AG09319 (cell line): ENCODE data around the gene RHBG.
"Not testable (repeated sequence)": the region's sequence is repeated elsewhere in the genome, so short reads cannot be mapped to it uniquely, and the experiment has no call there.

Experiments used
- DNase-seq: peaks from one replicate; pipeline ENCODE4 v3.0.0-alpha.2; 2010; ENCODE audit warnings: low read depth; ENCODE audit errors: extremely low read depth
- TF ChIP-seq, protein P1 (sequence below): IDR thresholded peaks from 2 replicates; pipeline ENCODE4 v1.5.1; 2011; ENCODE audit warnings: low read depth, mild to moderate bottlenecking, inconsistent platforms, low read length, moderate library complexity

Gene RHBG

DNA sequence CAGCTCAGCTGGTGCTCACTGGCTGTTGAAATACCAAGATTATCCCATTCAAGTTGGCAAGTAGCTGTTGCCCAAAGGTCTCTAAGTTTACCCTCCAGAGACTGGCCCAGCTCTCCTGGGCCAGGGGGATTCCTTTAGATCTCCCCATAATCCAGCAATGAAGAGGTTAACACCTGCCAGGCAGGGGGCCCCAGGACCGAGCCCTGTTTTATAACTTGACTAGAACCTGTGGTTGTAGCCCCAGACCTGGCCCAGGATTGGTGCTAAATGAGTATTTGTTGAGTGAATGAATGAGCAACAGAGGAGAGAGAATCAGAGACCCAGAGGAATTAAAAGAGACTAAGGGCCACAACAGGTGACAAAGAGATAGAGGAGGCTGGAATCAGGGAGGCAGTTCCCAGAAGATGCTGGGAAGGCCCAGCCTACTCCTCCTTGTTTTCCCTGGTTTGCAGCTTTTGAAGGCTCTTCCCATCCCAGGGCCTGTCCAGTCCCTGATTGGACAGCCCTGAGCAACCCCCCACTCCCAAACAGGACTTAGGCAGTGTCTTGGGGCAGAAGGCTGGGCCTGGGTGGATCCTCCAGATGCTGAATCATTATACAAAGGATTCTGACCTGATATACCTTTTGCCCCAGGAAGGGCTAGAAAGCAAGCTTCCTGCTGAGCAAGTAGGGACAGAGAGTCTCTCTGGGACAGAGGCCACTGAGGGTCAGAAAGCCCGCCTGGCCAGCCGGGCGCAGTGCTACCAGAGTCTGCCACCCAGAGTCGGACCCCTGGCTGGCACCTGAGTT is 2.4 kb upstream of the RHBG start:
- DNase-seq = no peak
- TF ChIP-seq, protein P1, sequence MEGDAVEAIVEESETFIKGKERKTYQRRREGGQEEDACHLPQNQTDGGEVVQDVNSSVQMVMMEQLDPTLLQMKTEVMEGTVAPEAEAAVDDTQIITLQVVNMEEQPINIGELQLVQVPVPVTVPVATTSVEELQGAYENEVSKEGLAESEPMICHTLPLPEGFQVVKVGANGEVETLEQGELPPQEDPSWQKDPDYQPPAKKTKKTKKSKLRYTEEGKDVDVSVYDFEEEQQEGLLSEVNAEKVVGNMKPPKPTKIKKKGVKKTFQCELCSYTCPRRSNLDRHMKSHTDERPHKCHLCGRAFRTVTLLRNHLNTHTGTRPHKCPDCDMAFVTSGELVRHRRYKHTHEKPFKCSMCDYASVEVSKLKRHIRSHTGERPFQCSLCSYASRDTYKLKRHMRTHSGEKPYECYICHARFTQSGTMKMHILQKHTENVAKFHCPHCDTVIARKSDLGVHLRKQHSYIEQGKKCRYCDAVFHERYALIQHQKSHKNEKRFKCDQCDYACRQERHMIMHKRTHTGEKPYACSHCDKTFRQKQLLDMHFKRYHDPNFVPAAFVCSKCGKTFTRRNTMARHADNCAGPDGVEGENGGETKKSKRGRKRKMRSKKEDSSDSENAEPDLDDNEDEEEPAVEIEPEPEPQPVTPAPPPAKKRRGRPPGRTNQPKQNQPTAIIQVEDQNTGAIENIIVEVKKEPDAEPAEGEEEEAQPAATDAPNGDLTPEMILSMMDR = no peak

DNA sequence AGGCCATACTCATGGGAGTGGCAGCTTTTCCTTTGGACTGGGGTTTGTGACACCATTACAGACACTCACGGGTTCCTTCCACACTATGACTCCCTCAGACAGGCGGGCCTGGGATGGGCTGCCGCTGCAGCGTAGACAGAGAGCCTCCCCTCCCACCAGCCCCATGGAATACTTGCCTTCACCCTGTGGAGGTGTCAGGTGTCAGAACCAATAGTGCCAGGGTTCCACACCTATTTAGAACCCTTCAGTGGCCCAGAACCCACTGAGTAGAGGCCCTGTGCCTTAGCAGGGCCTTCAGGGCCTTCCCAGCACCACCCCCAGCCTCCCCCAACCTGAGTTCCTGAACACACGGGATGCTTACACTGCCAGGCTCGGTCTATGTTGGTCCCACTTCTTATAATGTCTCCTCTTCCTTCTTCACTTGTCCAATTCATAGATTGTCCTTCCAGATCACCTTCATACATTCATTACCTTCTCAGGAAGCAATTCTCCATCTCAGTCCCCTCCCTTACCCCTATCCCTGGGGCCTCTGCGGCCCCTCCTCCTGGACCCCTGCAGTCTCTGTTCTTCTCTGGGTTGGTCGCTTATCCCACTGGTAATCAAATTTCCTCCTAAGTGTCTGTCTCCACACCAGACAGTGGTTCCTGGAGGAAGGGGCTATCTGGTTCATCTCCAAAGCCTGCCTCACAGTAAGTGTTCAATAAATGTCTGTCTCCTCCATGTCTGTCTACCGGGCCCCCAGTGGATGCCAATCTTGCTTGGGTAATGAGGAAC is 1.4 kb upstream of the RHBG start:
- DNase-seq = no peak
- TF ChIP-seq, protein P1 = no peak

DNA sequence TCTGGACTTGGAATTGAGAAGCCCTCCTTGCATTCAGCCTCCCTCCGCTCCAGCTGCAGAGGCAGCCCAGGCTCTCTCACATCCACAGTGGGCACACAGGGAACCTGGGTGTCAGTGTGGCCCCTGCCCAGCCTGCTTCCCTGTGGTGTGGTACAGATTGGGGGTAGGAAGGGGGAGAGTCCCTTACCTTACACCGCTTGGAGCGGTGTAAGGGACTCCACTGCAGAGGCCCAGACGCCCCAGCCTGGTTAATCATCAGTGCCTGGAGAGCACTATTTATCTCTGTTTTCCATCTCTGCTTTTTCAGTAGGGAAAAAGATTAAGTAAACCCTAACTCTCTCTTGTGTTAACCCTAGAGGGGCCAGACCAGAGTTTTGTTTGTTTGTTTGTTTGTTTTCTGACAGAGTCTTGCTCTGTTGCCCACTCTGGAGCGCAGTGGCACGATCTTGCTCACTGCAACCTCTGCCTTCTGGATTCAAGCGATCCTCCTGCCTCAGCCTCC is 803 bp upstream of the RHBG start:
- DNase-seq = no peak
- TF ChIP-seq, protein P1 = no peak

DNA sequence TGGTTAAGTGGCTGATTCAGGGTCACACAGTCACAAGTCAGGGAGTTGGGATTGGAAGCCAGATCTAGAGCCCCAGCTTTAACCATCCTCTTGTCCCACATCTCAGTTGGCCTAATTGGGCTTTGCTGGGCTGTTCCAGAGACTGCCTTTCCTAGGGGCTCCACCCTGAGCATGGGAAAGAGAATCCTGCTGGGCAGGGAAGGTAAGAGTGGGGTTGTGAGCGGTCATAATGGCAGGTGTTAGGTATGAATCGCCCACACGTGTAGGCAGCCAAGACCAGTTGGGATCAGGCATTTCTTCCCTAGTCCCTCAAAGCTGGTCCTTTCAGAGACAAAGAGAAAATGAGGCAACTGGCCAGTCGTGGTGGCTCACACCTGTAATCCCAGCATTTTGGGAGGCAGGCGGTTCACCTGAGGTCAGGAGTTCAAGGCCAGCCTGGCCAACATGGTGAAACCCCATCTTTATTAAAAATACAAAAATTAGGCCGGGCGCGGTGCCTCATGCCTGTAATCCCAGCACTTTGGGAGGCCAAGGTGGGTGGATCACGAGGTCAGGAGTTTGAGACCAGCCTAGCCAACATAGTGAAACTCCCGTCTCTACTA is 775 bp downstream of the RHBG start:
- DNase-seq = not testable (repeated sequence)

DNA sequence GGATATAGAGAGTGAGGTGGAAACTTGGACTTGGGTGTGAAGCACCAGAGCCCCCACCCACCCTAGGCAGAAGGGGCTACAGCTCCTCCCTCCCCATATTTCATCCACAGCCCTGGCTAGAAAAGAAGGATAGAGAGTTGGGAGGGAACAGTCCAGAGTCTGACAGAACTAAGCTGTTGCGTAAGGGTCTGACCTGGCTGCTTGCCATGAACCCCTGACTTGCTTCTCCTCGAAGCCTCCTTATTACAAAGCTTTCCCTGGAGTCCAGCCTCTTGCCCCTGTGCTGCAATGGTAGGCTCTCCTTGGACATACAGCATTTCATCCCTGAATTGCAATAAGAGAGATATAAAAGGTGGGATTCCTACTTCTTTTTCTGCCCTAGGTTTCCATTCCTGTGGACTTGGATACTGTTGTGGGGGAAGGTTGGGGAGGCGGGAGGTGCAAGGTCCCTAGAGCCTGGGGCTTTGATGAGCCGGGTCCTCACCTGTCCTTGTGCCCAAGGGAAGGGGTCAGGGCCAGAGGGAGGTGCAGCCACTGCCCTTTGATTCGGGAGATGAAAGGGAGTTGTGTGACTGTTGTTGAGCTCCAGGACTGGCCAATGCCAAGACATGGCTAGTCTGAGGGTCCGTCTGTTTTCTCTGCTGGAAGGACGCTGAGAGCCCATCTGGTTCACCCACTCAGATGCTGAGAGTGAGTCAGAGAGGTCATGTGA is 2.7 kb downstream of the RHBG start:
- DNase-seq = no peak
- TF ChIP-seq, protein P1 = no peak

DNA sequence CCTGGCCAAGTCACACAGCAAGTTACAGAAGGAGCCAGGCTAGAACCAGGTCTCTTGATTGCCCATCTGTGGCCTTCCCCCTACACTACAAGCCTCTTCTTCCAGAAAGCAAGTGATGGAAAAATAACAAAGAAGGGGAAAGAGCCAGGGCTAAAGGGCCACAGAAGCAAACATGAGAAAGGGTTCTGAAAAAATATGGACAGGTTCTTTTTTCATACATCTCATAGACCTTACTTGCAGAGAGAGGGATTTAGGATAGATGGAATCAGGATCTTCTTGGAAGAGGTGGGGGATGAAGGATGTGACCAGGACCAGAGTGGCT is 3.2 kb downstream of the RHBG start:
- DNase-seq = no peak
- TF ChIP-seq, protein P1 = no peak

DNA sequence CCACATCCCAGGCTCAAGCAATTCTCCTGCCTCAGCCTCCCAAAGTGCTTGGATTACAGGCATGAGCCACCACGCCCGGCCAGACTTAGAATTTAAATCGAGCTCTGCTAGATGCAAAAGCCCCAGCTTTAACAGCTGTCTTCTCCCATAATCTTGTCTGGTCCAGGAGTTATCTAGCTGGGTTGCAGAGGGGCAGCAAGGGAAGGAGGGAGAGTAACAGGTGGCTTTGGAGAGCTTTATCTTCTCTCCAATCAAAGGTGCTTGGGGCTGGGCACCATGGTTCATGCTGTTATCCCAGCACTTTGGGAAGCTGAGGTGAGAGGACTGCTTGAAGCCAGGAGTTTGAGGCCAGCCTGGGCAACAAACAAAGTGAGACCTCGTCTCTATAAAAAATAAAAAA is 3.9 kb downstream of the RHBG start:
- TF ChIP-seq, protein P1 = no peak
- DNase-seq = no peak
